Breast epithelium (tissue), 3 donors: ENCODE results near the gene RPS6KA4.

ENCODE experiments used
- POLR2A ChIP-seq: fragments of 450-650 bp; IDR thresholded peaks from one replicate; pipeline ENCODE4 v1.6.1; 2016; ENCODE audit warnings: antibody characterized with exemption, mild to moderate bottlenecking, moderate library complexity
- TF ChIP-seq, protein P1 (sequence below), 3 donors: fragments of 450-650 bp; IDR thresholded peaks; one replicate each; pipeline ENCODE4 v1.5.1; 2016 to 2017; ENCODE audit warnings: antibody characterized with exemption in 3 of 3, mild to moderate bottlenecking in 3 of 3, moderate library complexity in 3 of 3

DNA sequence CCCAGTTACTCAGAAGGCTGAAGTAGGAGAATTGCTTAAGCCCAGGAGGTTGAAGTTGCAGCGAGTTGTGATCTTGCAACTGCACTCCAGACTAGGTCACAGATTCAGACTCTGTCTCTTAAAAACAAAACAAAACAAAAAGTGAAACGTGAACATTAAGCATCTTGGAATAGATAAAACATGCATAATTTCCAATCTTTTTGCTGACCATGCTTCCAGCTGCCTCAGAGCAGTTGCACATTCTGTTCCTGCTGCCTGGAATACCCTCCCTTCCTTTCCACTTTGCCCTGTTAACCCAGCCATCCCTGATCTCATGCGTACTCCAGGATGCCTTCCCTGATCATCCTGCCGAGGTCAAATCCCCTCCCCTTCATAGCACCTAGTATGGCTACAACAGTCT is 19.7 kb upstream of the RPS6KA4 start:
- TF ChIP-seq POLR2A = no peak
- TF ChIP-seq, protein P1, sequence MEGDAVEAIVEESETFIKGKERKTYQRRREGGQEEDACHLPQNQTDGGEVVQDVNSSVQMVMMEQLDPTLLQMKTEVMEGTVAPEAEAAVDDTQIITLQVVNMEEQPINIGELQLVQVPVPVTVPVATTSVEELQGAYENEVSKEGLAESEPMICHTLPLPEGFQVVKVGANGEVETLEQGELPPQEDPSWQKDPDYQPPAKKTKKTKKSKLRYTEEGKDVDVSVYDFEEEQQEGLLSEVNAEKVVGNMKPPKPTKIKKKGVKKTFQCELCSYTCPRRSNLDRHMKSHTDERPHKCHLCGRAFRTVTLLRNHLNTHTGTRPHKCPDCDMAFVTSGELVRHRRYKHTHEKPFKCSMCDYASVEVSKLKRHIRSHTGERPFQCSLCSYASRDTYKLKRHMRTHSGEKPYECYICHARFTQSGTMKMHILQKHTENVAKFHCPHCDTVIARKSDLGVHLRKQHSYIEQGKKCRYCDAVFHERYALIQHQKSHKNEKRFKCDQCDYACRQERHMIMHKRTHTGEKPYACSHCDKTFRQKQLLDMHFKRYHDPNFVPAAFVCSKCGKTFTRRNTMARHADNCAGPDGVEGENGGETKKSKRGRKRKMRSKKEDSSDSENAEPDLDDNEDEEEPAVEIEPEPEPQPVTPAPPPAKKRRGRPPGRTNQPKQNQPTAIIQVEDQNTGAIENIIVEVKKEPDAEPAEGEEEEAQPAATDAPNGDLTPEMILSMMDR (IDR thresholded peaks at IDR 0.05) = no peak
